T-helper 22 cell (primary cell): ENCODE data around the gene NDUFV2.
"Not testable (repeated sequence)": the region's sequence is repeated elsewhere in the genome, so short reads cannot be mapped to it uniquely, and the experiment has no call there.

Source experiments
- DNase-seq: peaks from one replicate; pipeline ENCODE4 v3.0.0-alpha.2; 2020; ENCODE audit warnings: low read depth

The NDUFV2 gene

GRCh38 chr18:9153256-9153655 lies 50.8 kb downstream of the NDUFV2 start:
- DNase-seq, result no peak

GRCh38 chr18:9156604-9157249 lies 54.2 kb downstream of the NDUFV2 start:
- DNase-seq, result no peak

GRCh38 chr18:9157806-9158205 lies 55.3 kb downstream of the NDUFV2 start:
- no peak for DNase-seq

- DNase-seq, result no peak
These were observed 57.5 kb downstream of the NDUFV2 start for GRCh38 chr18:9160014-9160413.

GRCh38 chr18:9162663-9163062 lies 60.2 kb downstream of the NDUFV2 start:
- DNase-seq, result not testable (repeated sequence)

- DNase-seq, result not testable (repeated sequence)
These were observed 61.6 kb downstream of the NDUFV2 start for GRCh38 chr18:9164149-9164548.

GRCh38 chr18:9165883-9166282 lies 63.4 kb downstream of the NDUFV2 start:
- not testable (repeated sequence) for DNase-seq

GRCh38 chr18:9169515-9169914 lies 67.0 kb downstream of the NDUFV2 start:
- DNase-seq, result not testable (repeated sequence)

GRCh38 chr18:9171919-9172318 lies 69.4 kb downstream of the NDUFV2 start:
- not testable (repeated sequence) for DNase-seq

- no peak for DNase-seq
These were observed 70.1 kb downstream of the NDUFV2 start for GRCh38 chr18:9172506-9173127.

GRCh38 chr18:9173770-9174233 lies 71.3 kb downstream of the NDUFV2 start:
- DNase-seq, result peak; percentile 4

GRCh38 chr18:9174302-9174701 lies 71.8 kb downstream of the NDUFV2 start:
- no peak for DNase-seq

- no peak for DNase-seq
These were observed 72.6 kb downstream of the NDUFV2 start for GRCh38 chr18:9175115-9175514.

- DNase-seq, result no peak
These were observed 74.5 kb downstream of the NDUFV2 start for GRCh38 chr18:9177031-9177430.

- DNase-seq, result no peak
These were observed 75.0 kb downstream of the NDUFV2 start for GRCh38 chr18:9177466-9177865.

GRCh38 chr18:9178557-9178956 lies 76.1 kb downstream of the NDUFV2 start:
- no peak for DNase-seq

- DNase-seq, result no peak
These were observed 78.8 kb downstream of the NDUFV2 start for GRCh38 chr18:9181275-9181674.

GRCh38 chr18:9182852-9183399 lies 80.4 kb downstream of the NDUFV2 start:
- DNase-seq, result no peak
